Pancreas (tissue), 10 donors: ENCODE measurements around the gene MAP4K1. TPM values are rescaled to one million over a fixed set of nuclear protein-coding genes. Genes with fewer than 3 reads are reported as not detected.
"Not testable (repeated sequence)": the region's sequence is repeated elsewhere in the genome, so short reads cannot be mapped to it uniquely, and the experiment has no call there.

Source experiments
- ATAC-seq, 4 donors: fragments of 200-7000 bp; cut with Tn5 transposase; one replicate each; pipeline versions ENCODE4 v1.8.0 to v1.9.1; 2020; ENCODE audit warnings: mild to moderate bottlenecking in 4 of 4, moderate library complexity in 4 of 4
- DNase-seq, 6 donors: peaks; one replicate each; pipeline ENCODE4 v3.0.0-alpha.2; 2020
- FAIRE-seq: peaks from 2 replicates; lab custom pipeline; 2012; peaks lifted over from hg19 to GRCh38; lab: Jason Lieb, UNC
- H3K27ac ChIP-seq, 4 donors: fragments of 200-600 bp; sonication (generic); 1 replicate in 3 of 4; 2 replicates in 1 of 4; pipeline versions ENCODE4 v1.5.0 to v1.8.0; 2020
- H3K27me3 ChIP-seq, 4 donors: fragments of 200-600 bp; one replicate each; pipeline ENCODE4 v1.8.0; 2021
- H3K36me3 ChIP-seq, 3 donors: fragments of 200-600 bp; sonication (generic) in 1 of 3; one replicate each; pipeline versions ENCODE4 v1.5.0 to v1.8.0; 2020 to 2021
- H3K4me1 ChIP-seq, 3 donors: fragments of 200-600 bp; one replicate each; pipeline ENCODE4 v1.8.0; 2021
- H3K4me3 ChIP-seq, 4 donors: fragments of 200-600 bp; sonication (generic) in 2 of 4; one replicate each; pipeline versions ENCODE4 v1.5.0 to v1.8.0; 2020 to 2021
- H3K9me3 ChIP-seq, 4 donors: fragments of 200-600 bp; one replicate each; pipeline ENCODE4 v1.8.0; 2021
- WGBS, 2 donors: extraction: QIAGEN DNeasy Blood & Tissue Kit; methylation state at CpG; one replicate each; pipeline ENCODE4 v1.1.7; 2013; 5-methylcytosine and 5-hydroxymethylcytosine counted together
- intact Hi-C, 3 donors: fragments of 100-400 bp; cut with DNase I; formaldehyde crosslinking; loops; one replicate each; pipeline versions ENCODE4 v1.11.1 to v1.14.2; 2022
- polyA plus RNA-seq, 2 donors: library from polyadenylated mRNA; stranded (reverse); fragments of 200-250 nt; gene quantifications; one replicate each; pipeline ENCODE4 v1.2.3, GENCODE V29; 2013
- total RNA-seq, 6 donors: library from RNA; stranded (reverse); fragmentation: NEBNext Ultra II Directional in 4 of 6; extraction: Animal tissue kit (Norgen Biotek cat#: 25700) in 4 of 6; gene quantifications; one replicate each; pipeline versions ENCODE4 v1.2.1 to v1.2.4, GENCODE V29; 2021 to 2023
- TF ChIP-seq, protein P1 (sequence below), 4 donors: fragments of 200-600 bp; sonication (generic) in 3 of 4; IDR thresholded peaks; one replicate each; pipeline versions ENCODE4 v1.5.0 to v1.8.0; 2021; ENCODE audit warnings: antibody characterized with exemption in 4 of 4
- donor health status: healthy with polysubstance abuse.
- donor health status: DM: no; HTN: no; CAD: no; lungs with moderate emphysema.
- donor health status: DM: no; HTN: no; CAD: no.
- donor health status: control.
- donor health status: control.
- donor health status: Bipolar disorder and iron deficiency.
- donor health status: DM: yes; HTN: yes; CAD: no.
- donor health status: DM: no; HTN: no; CAD: no.
- donor health status: DM: no; HTN: no; CAD: no.
- donor health status: DM: yes; HTN: yes; CAD: no.

The MAP4K1 gene
- total and polyA plus RNA-seq, 8 donors: 0.79 to 43.4 (median 2.7) TPM

DNA sequence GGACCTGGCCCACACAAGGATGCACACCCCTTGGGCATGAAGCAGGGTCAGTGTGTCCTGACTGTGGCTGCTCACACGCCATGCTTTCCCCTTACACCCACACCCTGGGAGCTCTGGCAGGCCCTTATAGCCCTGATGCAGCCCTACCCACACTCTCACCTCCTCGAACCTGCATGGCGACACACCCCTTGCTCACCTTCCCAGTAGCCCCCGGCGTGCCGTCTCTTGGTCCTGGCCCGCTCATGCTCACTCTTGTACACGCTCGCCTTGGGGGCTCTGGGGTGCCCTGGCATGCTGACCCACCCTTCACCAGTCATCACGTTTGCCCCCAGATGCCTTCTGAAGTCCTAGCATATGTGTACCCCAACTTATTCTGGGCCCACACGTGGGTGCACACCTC lies 56.1 kb downstream of the MAP4K1 start:
- no peak for ATAC-seq
- intact Hi-C loops: no loop called here
- DNase-seq: no peak

DNA sequence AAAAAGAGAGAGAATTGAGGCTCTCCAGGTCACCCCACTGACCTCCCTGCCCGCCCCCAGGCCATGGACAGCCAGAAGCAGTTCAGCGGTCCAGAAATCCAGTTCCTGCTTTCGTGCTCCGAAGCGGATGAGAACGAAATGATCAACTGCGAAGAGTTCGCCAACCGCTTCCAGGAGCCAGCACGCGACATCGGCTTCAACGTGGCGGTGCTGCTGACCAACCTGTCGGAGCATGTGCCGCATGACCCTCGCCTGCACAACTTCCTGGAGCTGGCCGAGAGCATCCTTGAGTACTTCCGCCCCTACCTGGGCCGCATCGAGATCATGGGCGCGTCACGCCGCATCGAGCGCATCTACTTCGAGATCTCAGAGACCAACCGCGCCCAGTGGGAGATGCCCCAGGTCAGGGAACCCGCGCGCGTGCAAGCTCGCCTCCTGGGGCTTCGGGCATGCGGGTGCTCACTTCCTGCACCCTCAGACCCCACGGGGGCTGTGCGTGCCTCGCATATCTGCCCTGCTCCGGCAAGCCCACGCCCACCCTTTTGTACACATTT lies 56.6 kb downstream of the MAP4K1 start:
- FAIRE-seq (no peak), DNase-seq (peak in 1 of 6 donors; percentile 7), ATAC-seq (no peak)
- TF ChIP-seq, protein P1, sequence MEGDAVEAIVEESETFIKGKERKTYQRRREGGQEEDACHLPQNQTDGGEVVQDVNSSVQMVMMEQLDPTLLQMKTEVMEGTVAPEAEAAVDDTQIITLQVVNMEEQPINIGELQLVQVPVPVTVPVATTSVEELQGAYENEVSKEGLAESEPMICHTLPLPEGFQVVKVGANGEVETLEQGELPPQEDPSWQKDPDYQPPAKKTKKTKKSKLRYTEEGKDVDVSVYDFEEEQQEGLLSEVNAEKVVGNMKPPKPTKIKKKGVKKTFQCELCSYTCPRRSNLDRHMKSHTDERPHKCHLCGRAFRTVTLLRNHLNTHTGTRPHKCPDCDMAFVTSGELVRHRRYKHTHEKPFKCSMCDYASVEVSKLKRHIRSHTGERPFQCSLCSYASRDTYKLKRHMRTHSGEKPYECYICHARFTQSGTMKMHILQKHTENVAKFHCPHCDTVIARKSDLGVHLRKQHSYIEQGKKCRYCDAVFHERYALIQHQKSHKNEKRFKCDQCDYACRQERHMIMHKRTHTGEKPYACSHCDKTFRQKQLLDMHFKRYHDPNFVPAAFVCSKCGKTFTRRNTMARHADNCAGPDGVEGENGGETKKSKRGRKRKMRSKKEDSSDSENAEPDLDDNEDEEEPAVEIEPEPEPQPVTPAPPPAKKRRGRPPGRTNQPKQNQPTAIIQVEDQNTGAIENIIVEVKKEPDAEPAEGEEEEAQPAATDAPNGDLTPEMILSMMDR (IDR thresholded peaks at IDR 0.05): no peak
- Histone ChIP-seq H3K9me3 (no peaks in the 10 kb centered on the region), H3K27ac (no peak overlapping the region), H3K4me1 (no peaks in the 10 kb centered on the region), H3K36me3 (no peaks in the 10 kb centered on the region), H3K27me3 (no peaks in the 10 kb centered on the region), H3K4me3 (no peak overlapping the region)
- 84 to 85% methylated on average over 42 of the region's 42 CpGs for WGBS, 2 donors
- intact Hi-C loops: no loop called here

More for the DNA sequence above, 56.1 kb downstream of the MAP4K1 start:
- Histone ChIP-seq H3K9me3 (no peaks in the 10 kb centered on the region), H3K27me3 (no peaks in the 10 kb centered on the region), H3K27ac (no peak overlapping the region), H3K4me3 (no peak overlapping the region), H3K4me1 (no peaks in the 10 kb centered on the region), H3K36me3 (no peaks in the 10 kb centered on the region)
- FAIRE-seq: no peak
- 64 to 81% methylated on average over 11 of the region's 11 CpGs for WGBS, 2 donors
- TF ChIP-seq, protein P1 (IDR thresholded peaks at IDR 0.05): no peak

DNA sequence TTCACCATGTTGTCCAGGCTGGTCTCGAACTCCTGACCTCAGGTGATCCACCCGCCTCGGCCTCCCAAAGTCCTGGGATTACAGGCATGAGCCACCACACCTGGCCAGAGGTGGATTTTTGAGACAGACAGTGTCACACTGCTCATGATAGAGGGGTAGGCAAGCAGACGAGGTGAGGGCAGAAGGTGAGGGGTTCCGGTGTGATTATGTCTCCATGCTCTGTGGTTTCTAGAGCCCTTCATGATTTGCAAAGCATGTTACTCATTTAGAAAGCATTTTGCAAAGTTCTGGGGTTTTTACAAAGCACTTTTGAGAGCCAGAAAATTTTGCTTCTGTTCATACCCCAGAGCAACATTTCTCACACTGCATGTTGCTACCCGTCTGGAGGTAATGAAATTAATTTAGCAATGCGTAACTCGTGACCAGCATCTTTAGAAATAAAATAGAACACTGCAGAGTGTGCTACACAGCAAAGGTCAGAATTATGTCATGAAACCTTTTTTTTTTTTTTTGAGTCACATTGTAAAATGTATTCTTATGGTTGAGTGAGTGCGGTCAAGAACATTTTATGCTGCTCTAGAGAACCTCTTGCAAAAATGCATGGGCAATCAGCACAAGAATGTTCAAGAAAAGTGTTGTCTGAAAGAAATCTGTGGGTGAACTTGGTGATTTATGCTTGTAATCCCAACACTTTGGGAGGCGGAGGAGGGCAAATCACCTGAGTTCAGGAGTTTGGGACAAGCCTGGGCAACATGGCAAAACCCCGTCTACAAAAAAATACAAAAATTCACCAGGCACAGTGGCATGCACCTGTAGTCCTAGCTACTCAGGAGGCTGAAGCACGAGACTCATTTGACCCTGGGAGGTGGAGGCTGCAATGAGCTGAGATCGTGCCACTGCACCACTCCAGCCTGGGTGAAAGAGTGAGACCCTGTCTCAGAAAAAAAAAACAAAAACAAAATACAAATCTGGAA lies 58.0 kb downstream of the MAP4K1 start:
- Histone ChIP-seq H3K4me3 (no peak overlapping the region), H3K27me3 (no peaks in the 10 kb centered on the region), H3K27ac (no peak overlapping the region), H3K36me3 (no peaks in the 10 kb centered on the region), H3K9me3 (no peaks in the 10 kb centered on the region), H3K4me1 (no peaks in the 10 kb centered on the region)
- intact Hi-C loops: no loop called here
- no peak for ATAC-seq
- no peak for FAIRE-seq
- 59 to 70% methylated on average over 13 of the region's 13 CpGs for WGBS, 2 donors
- TF ChIP-seq, protein P1 (IDR thresholded peaks at IDR 0.05): no peak
- no peak for DNase-seq

DNA sequence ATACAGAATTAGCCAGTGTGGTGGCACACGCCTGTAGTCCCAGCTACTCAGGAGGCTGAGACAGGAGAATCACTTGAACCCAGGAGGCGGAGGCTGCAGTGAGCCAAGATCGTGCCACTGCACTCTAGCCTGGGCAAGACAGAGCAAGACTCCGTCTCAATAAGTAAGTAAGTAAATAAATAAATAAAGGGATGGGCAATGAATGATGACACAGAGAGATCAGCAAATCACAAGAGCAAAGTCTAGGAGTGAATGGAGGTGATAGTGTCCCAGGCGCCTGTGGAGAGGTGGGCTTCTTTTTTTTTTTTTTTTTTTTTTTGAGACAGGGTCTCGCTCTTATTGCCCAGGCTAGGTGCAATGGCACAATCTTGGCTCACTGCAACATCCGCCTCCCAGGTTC lies 58.8 kb downstream of the MAP4K1 start:
- H3K4me1 ChIP-seq, H3K9me3 ChIP-seq, H3K36me3 ChIP-seq, FAIRE-seq, intact Hi-C loops, DNase-seq, ATAC-seq, H3K27ac ChIP-seq, H3K4me3 ChIP-seq, H3K27me3 ChIP-seq: not testable (repeated sequence)
- 79 to 84% methylated on average over 7 of the region's 7 CpGs for WGBS, 2 donors

DNA sequence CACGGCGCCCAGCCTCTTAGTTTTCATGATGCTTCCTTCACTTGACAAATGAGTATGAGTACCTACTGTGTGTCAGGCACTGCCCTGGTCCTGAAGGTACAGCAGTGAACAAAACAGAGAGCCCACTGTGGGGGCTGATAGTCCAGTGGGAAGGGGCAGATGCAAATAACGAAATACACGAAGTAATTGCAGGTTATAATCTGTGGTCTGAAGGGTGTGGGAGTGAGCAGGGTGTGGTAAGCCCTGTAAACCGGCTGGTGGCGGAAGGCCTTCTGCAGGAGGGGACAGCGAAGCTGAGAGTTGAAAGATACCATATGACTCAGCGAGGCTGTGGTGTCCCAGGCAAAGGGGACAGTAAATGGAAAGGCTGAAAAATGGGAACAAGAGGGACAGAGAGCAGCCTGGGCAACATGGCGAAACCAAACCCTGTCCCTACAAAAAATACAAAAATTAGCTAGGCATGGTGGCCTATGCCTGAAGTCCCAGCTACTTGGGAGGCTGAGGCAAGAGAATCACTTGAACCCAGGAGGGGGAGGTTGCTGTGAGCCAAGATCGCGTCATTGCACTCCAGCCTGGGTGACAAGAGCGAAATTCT lies 60.5 kb downstream of the MAP4K1 start:
- Histone ChIP-seq H3K27ac (no peak overlapping the region), H3K4me3 (no peak overlapping the region), H3K4me1 (no peaks in the 10 kb centered on the region), H3K9me3 (no peaks in the 10 kb centered on the region), H3K36me3 (no peaks in the 10 kb centered on the region), H3K27me3 (no peaks in the 10 kb centered on the region)
- 66 to 72% methylated on average over 12 of the region's 12 CpGs for WGBS, 2 donors
- ATAC-seq: no peak
- TF ChIP-seq, protein P1 (IDR thresholded peaks at IDR 0.05): no peak
- intact Hi-C loops: no loop called here
- FAIRE-seq: no peak
- no peak for DNase-seq
